Gastrocnemius medialis (tissue), 4 donors: ENCODE data around the gene ZBED1. TPM values are rescaled to one million over a fixed set of nuclear protein-coding genes. Genes with fewer than 3 reads are reported as not detected.
"Not testable (repeated sequence)": the region's sequence is repeated elsewhere in the genome, so short reads cannot be mapped to it uniquely, and the experiment has no call there.

ENCODE experiments used
- ATAC-seq, 2 donors: fragments of 150-250 bp; one replicate each; pipeline ENCODE4 v1.9.1; 2016
- DNase-seq, 2 donors: peaks; one replicate each; pipeline ENCODE4 v3.0.0-alpha.2; 2019
- H3K27ac ChIP-seq, 4 donors: fragments of 200-600 bp; sonication (generic); 1 replicate in 1 of 4; 2 replicates in 3 of 4; pipeline ENCODE4 v1.5.1; 2016 to 2018; ENCODE audit warnings: mild to moderate bottlenecking in 2 of 4, moderate library complexity in 1 of 4
- H3K27me3 ChIP-seq, 3 donors: fragments of 200-600 bp; sonication (generic) in 2 of 3; 1 replicate in 1 of 3; 2 replicates in 2 of 3; pipeline versions ENCODE4 v1.5.1 to v1.6.0; 2016 to 2019; ENCODE audit warnings: mild to moderate bottlenecking in 1 of 3, moderate library complexity in 1 of 3
- H3K36me3 ChIP-seq, 2 donors: fragments of 200-600 bp; sonication (generic) in 1 of 2; one replicate each; pipeline ENCODE4 v1.5.1; 2017 to 2018
- H3K4me1 ChIP-seq, 2 donors: fragments of 200-600 bp; sonication (generic) in 1 of 2; one replicate each; pipeline ENCODE4 v1.5.1; 2016 to 2017; ENCODE audit warnings: mild to moderate bottlenecking in 2 of 2
- H3K4me3 ChIP-seq, 4 donors: fragments of 200-600 bp; sonication (generic) in 3 of 4; 1 replicate in 1 of 4; 2 replicates in 3 of 4; pipeline ENCODE4 v1.5.1; 2016 to 2019; ENCODE audit warnings: mild to moderate bottlenecking in 2 of 4
- H3K9me3 ChIP-seq, 3 donors: fragments of 200-600 bp; sonication (generic) in 2 of 3; 1 replicate in 1 of 3; 2 replicates in 2 of 3; pipeline ENCODE4 v1.5.1; 2016 to 2019
- POLR2A ChIP-seq, 2 donors: fragments of 450-650 bp; IDR thresholded peaks; one replicate each; pipeline ENCODE4 v1.6.1; 2017; ENCODE audit warnings: antibody characterized with exemption in 2 of 2, mild to moderate bottlenecking in 2 of 2, moderate library complexity in 2 of 2
- in situ Hi-C, 4 donors: fragments of 200-750 bp; cut with MboI; loops; one replicate each; pipeline versions ENCODE4 v1.15.0 to v1.8.0; 2017; ENCODE audit warnings: low sequenced_read_pairs in 4 of 4
- intact Hi-C: fragments of 100-400 bp; cut with DNase I; formaldehyde crosslinking; loops from one replicate; pipeline ENCODE4 v1.15.1; 2023; ENCODE audit warnings: low total_unique reads
- total RNA-seq, 4 donors: library from RNA; depleted of rRNA; stranded (reverse); fragments of >200 nt; gene quantifications; one replicate each; pipeline versions ENCODE4 v1.1.0 to v1.2.3, GENCODE V29; 2016
- TF ChIP-seq, protein P1 (sequence below), 5 experiments: fragments of 450-650 bp in 3 of 5; fragments of 200-600 bp in 2 of 5; sonication (generic) in 2 of 5; IDR thresholded peaks in 4 of 5; conservative IDR thresholded peaks in 1 of 5; 1 replicate in 4 of 5; 2 replicates in 1 of 5; pipeline ENCODE4 v1.5.1; 2016 to 2019; ENCODE audit warnings: antibody characterized with exemption in 5 of 5, mild to moderate bottlenecking in 3 of 5, moderate library complexity in 3 of 5

Gene ZBED1
- total RNA-seq, 4 donors from 2014 or later: 76.8 to 191 (median 131) TPM

DNA sequence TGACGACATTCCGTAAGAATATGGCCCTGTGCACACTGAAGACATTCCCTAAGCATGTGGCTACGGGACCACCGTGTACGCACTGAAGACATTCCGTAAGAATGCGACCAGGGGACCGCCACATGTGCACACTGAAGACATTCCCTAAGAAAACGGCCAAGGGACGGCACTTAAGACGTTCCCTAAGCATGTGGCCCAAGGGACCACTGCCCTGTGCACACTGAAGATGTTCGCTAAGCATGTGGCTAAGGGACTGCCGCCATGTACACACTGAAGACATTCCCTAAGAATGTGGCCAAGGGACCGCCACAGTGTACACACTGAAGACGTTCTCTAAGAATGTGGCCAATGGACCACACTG is 21.4 kb downstream of the ZBED1 start:
- Histone ChIP-seq H3K4me3 (no peak overlapping the region), H3K9me3 (no peaks in the 10 kb centered on the region), H3K4me1 (peaks cover 0 to 10% of the 10 kb centered on the region in 2 donors), H3K36me3 (no peaks in the 10 kb centered on the region), H3K27ac (no peak overlapping the region), H3K27me3 (no peaks in the 10 kb centered on the region)
- intact Hi-C loops (no loop called here), in situ Hi-C loops (no loop called here)
- ATAC-seq (no peak), DNase-seq (no peak)
- no peak for TF ChIP-seq POLR2A (IDR thresholded peaks at IDR 0.05)
- TF ChIP-seq, protein P1, sequence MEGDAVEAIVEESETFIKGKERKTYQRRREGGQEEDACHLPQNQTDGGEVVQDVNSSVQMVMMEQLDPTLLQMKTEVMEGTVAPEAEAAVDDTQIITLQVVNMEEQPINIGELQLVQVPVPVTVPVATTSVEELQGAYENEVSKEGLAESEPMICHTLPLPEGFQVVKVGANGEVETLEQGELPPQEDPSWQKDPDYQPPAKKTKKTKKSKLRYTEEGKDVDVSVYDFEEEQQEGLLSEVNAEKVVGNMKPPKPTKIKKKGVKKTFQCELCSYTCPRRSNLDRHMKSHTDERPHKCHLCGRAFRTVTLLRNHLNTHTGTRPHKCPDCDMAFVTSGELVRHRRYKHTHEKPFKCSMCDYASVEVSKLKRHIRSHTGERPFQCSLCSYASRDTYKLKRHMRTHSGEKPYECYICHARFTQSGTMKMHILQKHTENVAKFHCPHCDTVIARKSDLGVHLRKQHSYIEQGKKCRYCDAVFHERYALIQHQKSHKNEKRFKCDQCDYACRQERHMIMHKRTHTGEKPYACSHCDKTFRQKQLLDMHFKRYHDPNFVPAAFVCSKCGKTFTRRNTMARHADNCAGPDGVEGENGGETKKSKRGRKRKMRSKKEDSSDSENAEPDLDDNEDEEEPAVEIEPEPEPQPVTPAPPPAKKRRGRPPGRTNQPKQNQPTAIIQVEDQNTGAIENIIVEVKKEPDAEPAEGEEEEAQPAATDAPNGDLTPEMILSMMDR (IDR thresholded peaks at IDR 0.05 in 4 of 5, conservative IDR thresholded peaks at IDR 0.05 in 1 of 5): no peak

DNA sequence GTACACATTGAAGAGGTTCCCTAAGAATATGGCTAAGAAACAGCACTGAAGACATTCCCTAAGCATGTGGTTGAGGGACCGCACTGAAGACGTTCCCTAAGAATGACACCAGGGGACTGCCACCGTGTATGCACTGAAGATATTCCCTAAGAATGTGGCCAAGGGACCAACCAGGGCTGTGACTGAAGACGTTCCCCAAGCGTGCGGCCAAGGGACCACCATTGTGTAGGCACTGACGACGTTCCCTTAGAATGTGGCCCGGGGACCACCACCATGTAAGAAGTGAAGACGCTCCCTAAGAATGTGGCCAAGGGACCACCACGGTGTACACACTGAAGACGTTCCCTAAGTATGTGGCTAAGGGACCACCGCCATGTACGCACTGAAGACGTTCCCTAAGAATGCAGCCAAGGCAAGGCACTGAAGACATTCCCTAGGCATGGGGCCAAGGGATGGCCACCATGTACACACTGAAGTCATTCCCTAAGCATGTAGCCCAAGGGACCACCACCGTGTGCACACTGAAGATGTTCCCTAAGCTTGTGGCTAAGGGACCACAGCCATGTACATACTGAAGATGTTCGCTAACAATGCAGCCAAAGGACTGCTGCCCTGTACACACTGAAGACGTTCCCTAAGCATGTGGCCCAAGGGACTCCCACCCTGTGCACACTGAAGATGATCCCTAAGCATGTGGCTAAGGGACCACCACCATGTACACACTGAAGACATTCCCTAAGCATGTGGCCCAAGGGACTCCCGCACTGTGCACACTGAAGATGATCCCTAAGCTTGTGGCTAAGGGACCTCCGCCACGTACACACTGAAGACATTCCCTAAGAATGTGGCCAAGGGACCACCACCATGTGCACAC is 22.0 kb downstream of the ZBED1 start:
- H3K9me3 ChIP-seq: no peaks in the 10 kb centered on the region
- ATAC-seq: no peak
- in situ Hi-C loops: no loop called here
- no peak for DNase-seq
- H3K27me3 ChIP-seq: no peaks in the 10 kb centered on the region
- H3K27ac ChIP-seq: no peak overlapping the region
- no peak for TF ChIP-seq POLR2A (IDR thresholded peaks at IDR 0.05)
- TF ChIP-seq, protein P1 (IDR thresholded peaks at IDR 0.05 in 4 of 5, conservative IDR thresholded peaks at IDR 0.05 in 1 of 5): no peak
- H3K4me3 ChIP-seq: no peak overlapping the region
- intact Hi-C loops: no loop called here
- peaks cover 0 to 4% of the 10 kb centered on the region in 2 donors for H3K4me1 ChIP-seq
- H3K36me3 ChIP-seq: no peaks in the 10 kb centered on the region

DNA sequence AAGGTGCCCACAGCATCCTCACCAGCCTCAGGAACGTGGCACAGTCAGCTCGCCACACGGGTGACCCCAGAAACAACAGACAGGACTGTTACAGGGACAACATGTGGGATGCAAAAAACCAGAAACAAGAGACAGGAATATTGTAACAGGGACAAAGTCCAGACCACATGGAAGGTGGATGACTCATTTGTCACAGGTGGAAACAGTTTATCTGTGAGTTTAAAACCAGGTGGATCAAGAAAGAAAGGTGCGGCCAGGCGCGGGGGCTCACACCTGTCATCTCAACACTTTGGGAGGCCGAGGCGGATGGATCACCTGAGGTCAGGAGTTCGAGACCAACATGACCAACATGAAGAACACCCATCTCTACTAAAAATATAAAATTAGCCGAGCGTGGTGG is 23.5 kb downstream of the ZBED1 start:
- in situ Hi-C loops, intact Hi-C loops: not testable (repeated sequence)
- ATAC-seq: peak in 1 of 2 donors; percentile 22

DNA sequence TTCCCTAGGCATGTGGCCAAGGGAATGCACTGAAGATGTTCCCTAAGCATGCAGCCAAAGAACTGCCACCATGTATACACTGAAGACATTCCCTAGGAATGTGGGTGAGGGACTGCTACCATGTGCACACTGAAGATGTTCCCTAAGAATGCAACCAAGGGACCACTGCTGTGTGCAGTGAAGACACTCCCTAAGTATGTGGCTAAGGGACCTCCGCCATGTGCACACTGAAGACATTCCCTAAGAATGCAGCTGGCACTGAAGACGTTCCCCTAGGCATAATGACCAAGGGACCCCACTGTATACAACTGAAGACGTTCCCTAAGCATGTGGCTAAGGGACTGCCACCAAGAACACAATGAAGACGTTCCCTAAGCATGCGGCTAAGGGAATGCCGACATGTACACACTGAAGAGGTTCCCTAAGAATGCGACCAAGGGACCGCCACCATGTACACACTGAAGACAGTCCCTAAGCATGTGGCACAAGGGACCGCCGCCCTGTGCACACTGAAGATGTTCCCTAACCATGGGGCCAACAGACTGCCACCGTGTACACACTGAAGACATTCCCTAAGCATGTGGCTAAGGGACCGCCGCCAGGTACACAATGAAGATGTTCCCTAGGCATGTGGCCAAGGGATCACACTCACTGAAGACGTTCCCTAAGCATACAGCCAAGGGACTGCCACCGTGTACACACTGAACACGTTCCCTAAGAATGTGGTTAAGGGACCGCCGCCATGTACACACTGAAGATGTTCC is 25.6 kb downstream of the ZBED1 start:
- TF ChIP-seq, protein P1 (IDR thresholded peaks at IDR 0.05 in 4 of 5, conservative IDR thresholded peaks at IDR 0.05 in 1 of 5): no peak
- TF ChIP-seq POLR2A (IDR thresholded peaks at IDR 0.05): no peak
- ATAC-seq: no peak
- Histone ChIP-seq H3K27me3 (no peaks in the 10 kb centered on the region), H3K4me3 (no peak overlapping the region), H3K4me1 (peaks cover 0 to 4% of the 10 kb centered on the region in 2 donors), H3K27ac (no peak overlapping the region), H3K9me3 (no peaks in the 10 kb centered on the region), H3K36me3 (no peaks in the 10 kb centered on the region)
- intact Hi-C loops: no loop called here
- DNase-seq: no peak
- in situ Hi-C loops: no loop called here

More for the DNA sequence above, 23.5 kb downstream of the ZBED1 start:
- DNase-seq, H3K27me3 ChIP-seq, H3K36me3 ChIP-seq, H3K27ac ChIP-seq, H3K9me3 ChIP-seq, H3K4me1 ChIP-seq, H3K4me3 ChIP-seq: not testable (repeated sequence)

DNA sequence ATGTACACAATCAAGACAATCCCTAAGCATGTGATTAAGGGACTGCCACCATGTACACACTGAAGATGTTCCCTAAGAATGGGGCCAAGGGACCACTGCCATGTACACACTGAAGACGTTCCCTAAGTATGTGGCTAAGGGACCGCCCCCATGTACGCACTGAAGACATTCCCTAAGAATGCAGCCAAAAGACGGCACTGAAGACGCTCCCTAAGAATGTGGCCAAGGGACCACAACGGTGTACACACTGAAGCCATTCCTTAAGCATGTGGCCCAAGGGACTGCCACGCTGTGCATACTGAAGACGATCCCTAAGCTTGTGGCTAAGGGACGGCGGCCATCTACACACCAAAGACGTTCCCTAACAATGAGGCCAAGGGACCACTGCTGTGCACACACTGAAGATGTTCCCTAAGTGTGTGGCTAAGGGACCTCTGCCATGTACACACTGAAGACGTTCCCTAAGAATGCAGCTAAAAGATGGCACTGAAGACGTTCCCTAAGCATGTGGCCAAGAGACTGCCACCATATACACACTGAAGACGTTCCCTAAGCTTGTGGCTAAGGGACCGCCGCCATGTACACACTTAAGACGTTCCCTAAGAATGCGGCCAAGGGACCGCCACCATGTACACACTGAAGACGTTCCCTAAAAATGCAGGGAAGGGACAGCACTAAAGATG is 26.4 kb downstream of the ZBED1 start:
- ATAC-seq: no peak
- TF ChIP-seq, protein P1 (IDR thresholded peaks at IDR 0.05 in 4 of 5, conservative IDR thresholded peaks at IDR 0.05 in 1 of 5): no peak
- no peak for TF ChIP-seq POLR2A (IDR thresholded peaks at IDR 0.05)
- H3K27me3 ChIP-seq: no peaks in the 10 kb centered on the region
- no peak for DNase-seq
- in situ Hi-C loops: no loop called here
- H3K27ac ChIP-seq: no peak overlapping the region
- no peak overlapping the region for H3K4me3 ChIP-seq
- H3K9me3 ChIP-seq: no peaks in the 10 kb centered on the region
- no peaks in the 10 kb centered on the region for H3K36me3 ChIP-seq
- H3K4me1 ChIP-seq: peaks cover 0 to 4% of the 10 kb centered on the region in 2 donors
- intact Hi-C loops: no loop called here

DNA sequence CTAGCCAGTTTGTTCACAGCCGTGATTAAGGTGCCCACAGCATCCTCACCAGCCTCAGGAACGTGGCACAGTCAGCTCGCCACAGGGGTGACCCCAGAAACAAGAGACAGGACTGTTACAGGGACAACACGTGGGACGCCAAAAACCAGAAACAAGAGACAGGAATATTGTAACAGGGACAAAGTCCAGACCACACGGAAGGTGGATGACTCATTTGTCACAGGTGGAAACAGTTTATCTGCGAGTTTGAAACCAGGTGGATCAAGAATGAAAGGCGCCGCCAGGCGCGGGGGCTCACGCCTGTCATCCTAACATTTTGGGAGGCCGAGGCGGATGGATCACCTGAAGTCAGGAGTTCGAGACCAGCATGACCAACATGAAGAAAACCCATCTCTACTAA is 27.7 kb downstream of the ZBED1 start:
- DNase-seq (peak in 1 of 2 donors; percentile 38), ATAC-seq (peak; percentile 59 to 82)
- H3K27me3 ChIP-seq, H3K27ac ChIP-seq, in situ Hi-C loops, H3K4me1 ChIP-seq, H3K9me3 ChIP-seq, intact Hi-C loops, H3K36me3 ChIP-seq, H3K4me3 ChIP-seq: not testable (repeated sequence)
